H9 (cell line): ENCODE data around the gene BCAR3. TPM values are rescaled to one million over a fixed set of nuclear protein-coding genes. Genes with fewer than 3 reads are reported as not detected.

ENCODE experiments used
- DNase-seq: peaks from one replicate; pipeline ENCODE4 v3.0.0-alpha.2; 2017
- H2AFZ ChIP-seq: one replicate; pipeline ENCODE4 v1.6.1; 2013; ENCODE audit warnings: mild to moderate bottlenecking, low read length, control low read depth, moderate library complexity
- H2AK5ac ChIP-seq: 2 replicates; pipeline ENCODE4 v1.6.1; 2013; ENCODE audit warnings: low read length, control low read depth, mixed read lengths; ENCODE audit not compliant: insufficient read length
- H2BK120ac ChIP-seq: one replicate; pipeline ENCODE4 v1.6.1; 2013; ENCODE audit warnings: low read depth, mild to moderate bottlenecking, low read length, control low read depth, inconsistent platforms; ENCODE audit not compliant: poor library complexity, severe bottlenecking
- H2BK12ac ChIP-seq: 2 replicates; pipeline ENCODE4 v1.6.1; 2013; ENCODE audit warnings: low read length, control low read depth, mixed read lengths, low read depth; ENCODE audit not compliant: insufficient read length
- H2BK15ac ChIP-seq: 2 replicates; pipeline ENCODE4 v1.6.1; 2013; ENCODE audit warnings: low read depth, low read length, control low read depth
- H2BK20ac ChIP-seq: one replicate; pipeline ENCODE4 v1.6.1; 2013; ENCODE audit warnings: low read depth, mild to moderate bottlenecking, low read length, control low read depth, inconsistent platforms; ENCODE audit not compliant: poor library complexity, severe bottlenecking
- H2BK5ac ChIP-seq: 2 replicates; pipeline ENCODE4 v1.6.1; 2013; ENCODE audit warnings: low read length, control low read depth, mixed read lengths; ENCODE audit not compliant: insufficient read length
- H3K14ac ChIP-seq: 2 replicates; pipeline ENCODE4 v1.6.1; 2013; ENCODE audit warnings: low read length, control low read depth; ENCODE audit not compliant: insufficient read depth
- H3K18ac ChIP-seq: 2 replicates; pipeline ENCODE4 v1.6.1; 2013; ENCODE audit warnings: low read depth, mild to moderate bottlenecking, mixed read lengths, low read length, control low read depth; ENCODE audit not compliant: insufficient read length
- H3K23ac ChIP-seq: 2 replicates; pipeline ENCODE4 v1.6.1; 2013; ENCODE audit warnings: low read length, control low read depth, mixed read lengths, low read depth; ENCODE audit not compliant: insufficient read length
- H3K23me2 ChIP-seq: 2 replicates; pipeline ENCODE4 v1.6.1; 2013; ENCODE audit warnings: low read depth, mild to moderate bottlenecking, mixed read lengths, low read length, control low read depth; ENCODE audit not compliant: insufficient read length, poor library complexity, severe bottlenecking
- H3K27ac ChIP-seq: 2 replicates; pipeline ENCODE4 v1.5.1; 2013; ENCODE audit warnings: low read length, control low read depth, mixed read lengths, low read depth; ENCODE audit not compliant: insufficient read length
- H3K27me3 ChIP-seq: 2 replicates; pipeline ENCODE4 v1.6.1; 2013; ENCODE audit warnings: low read length, control low read depth, inconsistent platforms; ENCODE audit not compliant: insufficient read depth
- H3K4ac ChIP-seq: 2 replicates; pipeline ENCODE4 v1.6.1; 2013; ENCODE audit warnings: low read depth, mild to moderate bottlenecking, control low read depth, inconsistent platforms, low read length, moderate library complexity
- H3K4me1 ChIP-seq: 2 replicates; pipeline ENCODE4 v1.6.1; 2013; ENCODE audit warnings: low read length, control low read depth, inconsistent platforms; ENCODE audit not compliant: insufficient read depth
- H3K4me2 ChIP-seq: 2 replicates; pipeline ENCODE4 v1.6.1; 2013; ENCODE audit warnings: low read length, control low read depth, mixed read lengths; ENCODE audit not compliant: insufficient read length, insufficient read depth
- H3K56ac ChIP-seq: 2 replicates; pipeline ENCODE4 v1.6.1; 2013; ENCODE audit warnings: low read depth, mild to moderate bottlenecking, mixed read lengths, low read length, control low read depth; ENCODE audit not compliant: insufficient read length
- H3K79me1 ChIP-seq: 2 replicates; pipeline ENCODE4 v1.6.1; 2013; ENCODE audit warnings: low read depth, mild to moderate bottlenecking, moderate library complexity, low read length, control low read depth, inconsistent platforms; ENCODE audit not compliant: insufficient read depth, poor library complexity, severe bottlenecking
- H3K79me2 ChIP-seq: 2 replicates; pipeline ENCODE4 v1.6.1; 2013; ENCODE audit warnings: low read length, control low read depth, inconsistent platforms; ENCODE audit not compliant: insufficient read depth
- H3K9ac ChIP-seq: 2 replicates; pipeline ENCODE4 v1.6.1; 2013; ENCODE audit warnings: low read length, control low read depth, mixed read lengths; ENCODE audit not compliant: insufficient read length; ENCODE audit errors: extremely low read depth
- H3K9me3 ChIP-seq: one replicate; pipeline ENCODE4 v1.6.1; 2013; ENCODE audit warnings: low read depth, low read length, inconsistent platforms; ENCODE audit not compliant: control insufficient read depth
- H3T11ph ChIP-seq: one replicate; pipeline ENCODE4 v1.6.1; 2013; ENCODE audit warnings: mild to moderate bottlenecking, low read length, control low read depth, inconsistent platforms
- H4K20me1 ChIP-seq: one replicate; pipeline ENCODE4 v1.6.1; 2013; ENCODE audit not compliant: control insufficient read depth, insufficient read length, insufficient read depth
- H4K5ac ChIP-seq: 2 replicates; pipeline ENCODE4 v1.6.1; 2013; ENCODE audit warnings: low read depth, mild to moderate bottlenecking, mixed read lengths, low read length, control low read depth; ENCODE audit not compliant: insufficient read length
- H4K8ac ChIP-seq: replicated peaks from 2 replicates; pipeline ENCODE4 v1.6.1; 2013; ENCODE audit warnings: low read length, control low read depth, mixed read lengths, low read depth; ENCODE audit not compliant: insufficient read length
- H4K91ac ChIP-seq: 2 replicates; pipeline ENCODE4 v1.6.1; 2013; ENCODE audit warnings: low read depth, mild to moderate bottlenecking, moderate library complexity, mixed read lengths, low read length, control low read depth; ENCODE audit not compliant: insufficient read length
- H3K27ac Mint-ChIP-seq, 3 experiments: 2 replicates in 2 of 3; 3 replicates in 1 of 3; pipeline ENCODE4 v1.8.0; 2020 to 2021; ENCODE audit warnings: mixed read lengths in 3 of 3, mild to moderate bottlenecking in 1 of 3, moderate library complexity in 1 of 3
- H3K27me3 Mint-ChIP-seq: 2 replicates; pipeline ENCODE4 v1.8.0; 2021; ENCODE audit warnings: low read depth, mild to moderate bottlenecking, moderate library complexity, mixed read lengths
- H3K36me3 Mint-ChIP-seq, 3 experiments: 2 replicates in 2 of 3; 3 replicates in 1 of 3; pipeline ENCODE4 v1.8.0; 2020 to 2021; ENCODE audit warnings: low read depth in 3 of 3, mixed read lengths in 3 of 3; ENCODE audit not compliant: insufficient read depth in 1 of 3
- H3K4me1 Mint-ChIP-seq, 2 experiments: 2 replicates each; pipeline ENCODE4 v1.8.0; 2020; ENCODE audit warnings: mixed read lengths in 2 of 2
- H3K4me3 Mint-ChIP-seq, 2 experiments: 2 replicates in 1 of 2; 3 replicates in 1 of 2; pipeline ENCODE4 v1.8.0; 2020 to 2021; ENCODE audit warnings: mild to moderate bottlenecking in 2 of 2, mixed read lengths in 2 of 2, moderate library complexity in 1 of 2
- H3K9me3 Mint-ChIP-seq, 2 experiments: 2 replicates in 1 of 2; 3 replicates in 1 of 2; pipeline ENCODE4 v1.8.0; 2020; ENCODE audit warnings: mild to moderate bottlenecking in 2 of 2, mixed read lengths in 2 of 2, moderate library complexity in 1 of 2
- WGBS: extraction: QIAGEN DNeasy Blood & Tissue Kit; methylation state at CpG from one replicate; pipeline ENCODE4 v1.1.7; 2013; ENCODE audit warnings: missing lambda C conversion rate, low lambda C conversion rate, mixed read lengths; ENCODE audit not compliant: insufficient read length; ENCODE audit errors: extremely low coverage; 5-methylcytosine and 5-hydroxymethylcytosine counted together
- total RNA-seq: library from RNA; stranded (reverse); gene quantifications from 2 replicates; pipeline ENCODE4 v1.2.1, GENCODE V29; 2021
- TF ChIP-seq, protein P1 (sequence below): fragments of 200-600 bp; sonication (generic); conservative IDR thresholded peaks from 3 replicates; pipeline ENCODE4 v1.8.0; 2021; ENCODE audit warnings: antibody characterized with exemption, mild to moderate bottlenecking

Gene BCAR3
- total RNA-seq, 1 experiment from 2014 or later = 4.9 TPM

DNA sequence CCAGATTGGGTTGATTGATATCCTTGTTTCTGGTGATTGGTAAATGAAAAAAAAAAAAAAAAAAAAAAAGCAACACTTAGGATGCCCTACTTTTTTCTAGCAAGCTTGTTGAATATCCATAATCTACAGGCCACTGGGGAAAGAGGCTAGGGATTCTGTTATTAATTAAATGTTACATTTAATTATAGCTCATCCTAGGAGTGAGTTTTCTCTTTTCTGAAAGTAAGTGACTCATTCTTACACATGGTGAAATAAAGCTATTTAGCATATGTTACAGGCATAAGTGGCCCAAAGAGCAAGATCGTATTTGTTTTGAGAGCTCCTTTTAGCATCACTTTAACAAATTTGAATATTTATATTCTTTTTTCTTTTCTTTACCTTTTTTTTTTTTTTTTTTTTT is 139.2 kb downstream of the BCAR3 start:
- no peak overlapping the region for H4K8ac ChIP-seq
- H3K23ac ChIP-seq = no peak overlapping the region
- no peak overlapping the region for H4K5ac ChIP-seq
- H3K4me1 Mint-ChIP-seq = peaks cover 0 to 2% of the 10 kb centered on the region in 2 experiments; a peak in 1 of 4 replicates
- H3K27ac Mint-ChIP-seq = no peak overlapping the region
- no CpG with 5 or more reads among the region's 1 CpG for WGBS
- H2AFZ ChIP-seq = no peak overlapping the region
- H3K4me2 ChIP-seq = no peak overlapping the region
- H3T11ph ChIP-seq = no peak overlapping the region
- no peak overlapping the region for H3K4ac ChIP-seq
- no peaks in the 10 kb centered on the region for H3K23me2 ChIP-seq
- DNase-seq = no peak
- H3K27me3 ChIP-seq = no peaks in the 10 kb centered on the region
- no peak overlapping the region for H3K18ac ChIP-seq
- H3K56ac ChIP-seq = no peak overlapping the region
- no peaks in the 10 kb centered on the region for H4K20me1 ChIP-seq
- H3K36me3 Mint-ChIP-seq = peaks cover 0 to 48% (median 33%) of the 10 kb centered on the region in 3 experiments; a peak in 6 of 7 replicates
- no peaks in the 10 kb centered on the region for H3K9me3 Mint-ChIP-seq
- no peaks in the 10 kb centered on the region for H3K79me1 ChIP-seq
- TF ChIP-seq, protein P1, sequence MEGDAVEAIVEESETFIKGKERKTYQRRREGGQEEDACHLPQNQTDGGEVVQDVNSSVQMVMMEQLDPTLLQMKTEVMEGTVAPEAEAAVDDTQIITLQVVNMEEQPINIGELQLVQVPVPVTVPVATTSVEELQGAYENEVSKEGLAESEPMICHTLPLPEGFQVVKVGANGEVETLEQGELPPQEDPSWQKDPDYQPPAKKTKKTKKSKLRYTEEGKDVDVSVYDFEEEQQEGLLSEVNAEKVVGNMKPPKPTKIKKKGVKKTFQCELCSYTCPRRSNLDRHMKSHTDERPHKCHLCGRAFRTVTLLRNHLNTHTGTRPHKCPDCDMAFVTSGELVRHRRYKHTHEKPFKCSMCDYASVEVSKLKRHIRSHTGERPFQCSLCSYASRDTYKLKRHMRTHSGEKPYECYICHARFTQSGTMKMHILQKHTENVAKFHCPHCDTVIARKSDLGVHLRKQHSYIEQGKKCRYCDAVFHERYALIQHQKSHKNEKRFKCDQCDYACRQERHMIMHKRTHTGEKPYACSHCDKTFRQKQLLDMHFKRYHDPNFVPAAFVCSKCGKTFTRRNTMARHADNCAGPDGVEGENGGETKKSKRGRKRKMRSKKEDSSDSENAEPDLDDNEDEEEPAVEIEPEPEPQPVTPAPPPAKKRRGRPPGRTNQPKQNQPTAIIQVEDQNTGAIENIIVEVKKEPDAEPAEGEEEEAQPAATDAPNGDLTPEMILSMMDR = no peak
- no peak overlapping the region for H3K4me3 Mint-ChIP-seq
- no peak overlapping the region for H3K14ac ChIP-seq
- no peak overlapping the region for H2AK5ac ChIP-seq
- no peak overlapping the region for H2BK5ac ChIP-seq
- no peak overlapping the region for H3K27ac ChIP-seq
- no peaks in the 10 kb centered on the region for H3K27me3 Mint-ChIP-seq
- no peaks in the 10 kb centered on the region for H3K9me3 ChIP-seq
- H3K79me2 ChIP-seq = no peaks in the 10 kb centered on the region
- H2BK120ac ChIP-seq = no peak overlapping the region
- no peak overlapping the region for H4K91ac ChIP-seq
- no peak overlapping the region for H2BK15ac ChIP-seq
- no peak overlapping the region for H3K9ac ChIP-seq
- no peak overlapping the region for H2BK12ac ChIP-seq
- no peak overlapping the region for H2BK20ac ChIP-seq
- no peaks in the 10 kb centered on the region for H3K4me1 ChIP-seq
